ENCODE data around the gene ZDHHC3. TPM values are rescaled to one million over a fixed set of nuclear protein-coding genes. Genes with fewer than 3 reads are reported as not detected.

ZDHHC3 gene
- total RNA-seq, 4 donors from 2014 or later, result 98.4 to 139 (median 117) TPM

DNA sequence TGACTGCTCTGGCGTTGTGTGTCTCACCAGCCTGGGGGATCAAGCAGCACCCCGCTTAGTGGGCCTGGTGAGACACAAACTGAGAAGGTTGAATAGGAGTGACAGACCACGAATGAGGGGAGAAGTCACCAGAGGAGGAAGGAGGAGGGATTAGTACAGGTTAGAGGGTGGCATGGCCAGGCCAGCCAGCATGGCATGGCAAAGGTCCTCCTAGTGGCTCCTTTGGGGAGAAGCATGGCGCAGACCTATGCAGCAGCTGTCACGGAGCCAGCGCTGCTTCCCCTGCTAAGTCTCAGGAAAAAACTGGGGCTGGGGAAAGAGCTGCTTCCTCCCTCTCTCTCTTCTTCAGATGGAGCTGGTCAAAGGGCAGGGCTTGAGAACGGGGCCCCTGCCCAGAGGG is 48.6 kb downstream of the ZDHHC3 start:
- WGBS, 2 donors, result 88 to 92% methylated on average over 7 of the region's 7 CpGs

DNA sequence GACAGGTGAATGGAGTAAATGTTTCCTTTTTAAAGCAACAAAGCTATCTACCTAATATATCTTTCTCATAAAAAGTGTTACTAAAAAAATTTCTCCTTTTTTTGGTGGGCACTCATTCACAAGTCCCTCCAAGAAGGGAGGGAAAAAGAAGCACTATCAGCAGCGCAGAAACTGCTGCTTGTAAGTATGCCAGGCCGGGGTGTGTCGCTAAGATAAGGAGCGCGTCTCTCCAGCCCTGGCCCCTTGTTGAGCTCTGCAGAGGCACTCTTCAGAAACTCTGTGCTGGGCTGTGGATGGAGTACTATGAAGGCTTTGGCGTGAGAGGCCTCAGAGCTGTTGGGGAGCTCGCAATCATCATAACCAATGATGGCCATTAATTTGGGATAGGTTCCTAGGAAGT is 49.1 kb downstream of the ZDHHC3 start:
- H3K4me1 ChIP-seq, result peaks cover 0 to 6% (median 0%) of the 10 kb centered on the region in 4 donors
- 93 to 94% methylated on average over 7 of the region's 7 CpGs for WGBS, 2 donors
- TF ChIP-seq EP300 (IDR thresholded peaks at IDR 0.05) (no peak), POLR2A (IDR thresholded peaks at IDR 0.05) (no peak)
- TF ChIP-seq, protein P1, sequence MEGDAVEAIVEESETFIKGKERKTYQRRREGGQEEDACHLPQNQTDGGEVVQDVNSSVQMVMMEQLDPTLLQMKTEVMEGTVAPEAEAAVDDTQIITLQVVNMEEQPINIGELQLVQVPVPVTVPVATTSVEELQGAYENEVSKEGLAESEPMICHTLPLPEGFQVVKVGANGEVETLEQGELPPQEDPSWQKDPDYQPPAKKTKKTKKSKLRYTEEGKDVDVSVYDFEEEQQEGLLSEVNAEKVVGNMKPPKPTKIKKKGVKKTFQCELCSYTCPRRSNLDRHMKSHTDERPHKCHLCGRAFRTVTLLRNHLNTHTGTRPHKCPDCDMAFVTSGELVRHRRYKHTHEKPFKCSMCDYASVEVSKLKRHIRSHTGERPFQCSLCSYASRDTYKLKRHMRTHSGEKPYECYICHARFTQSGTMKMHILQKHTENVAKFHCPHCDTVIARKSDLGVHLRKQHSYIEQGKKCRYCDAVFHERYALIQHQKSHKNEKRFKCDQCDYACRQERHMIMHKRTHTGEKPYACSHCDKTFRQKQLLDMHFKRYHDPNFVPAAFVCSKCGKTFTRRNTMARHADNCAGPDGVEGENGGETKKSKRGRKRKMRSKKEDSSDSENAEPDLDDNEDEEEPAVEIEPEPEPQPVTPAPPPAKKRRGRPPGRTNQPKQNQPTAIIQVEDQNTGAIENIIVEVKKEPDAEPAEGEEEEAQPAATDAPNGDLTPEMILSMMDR (IDR thresholded peaks at IDR 0.05), result no peak
- no peaks in the 10 kb centered on the region for H3K27me3 ChIP-seq
- no peaks in the 10 kb centered on the region for H3K9me3 ChIP-seq
- H3K36me3 ChIP-seq, result peaks cover 0 to 87% (median 13%) of the 10 kb centered on the region in 3 donors
- H3K4me3 ChIP-seq, result no peak overlapping the region
- H3K27ac ChIP-seq, result no peak overlapping the region
- no peak for DNase-seq (ENCODE audit: low spot score in 2 of 2)

More for the DNA sequence above, 48.6 kb downstream of the ZDHHC3 start:
- no peak overlapping the region for H3K4me3 ChIP-seq
- no peak overlapping the region for H3K27ac ChIP-seq
- TF ChIP-seq POLR2A (IDR thresholded peaks at IDR 0.05) (no peak), EP300 (IDR thresholded peaks at IDR 0.05) (no peak)
- TF ChIP-seq, protein P1 (IDR thresholded peaks at IDR 0.05), result no peak
- H3K9me3 ChIP-seq, result no peaks in the 10 kb centered on the region
- peaks cover 0 to 6% (median 0%) of the 10 kb centered on the region in 4 donors for H3K4me1 ChIP-seq
- peaks cover 0 to 87% (median 9%) of the 10 kb centered on the region in 3 donors for H3K36me3 ChIP-seq
- H3K27me3 ChIP-seq, result no peaks in the 10 kb centered on the region
- no peak for DNase-seq (ENCODE audit: low spot score in 2 of 2)

DNA sequence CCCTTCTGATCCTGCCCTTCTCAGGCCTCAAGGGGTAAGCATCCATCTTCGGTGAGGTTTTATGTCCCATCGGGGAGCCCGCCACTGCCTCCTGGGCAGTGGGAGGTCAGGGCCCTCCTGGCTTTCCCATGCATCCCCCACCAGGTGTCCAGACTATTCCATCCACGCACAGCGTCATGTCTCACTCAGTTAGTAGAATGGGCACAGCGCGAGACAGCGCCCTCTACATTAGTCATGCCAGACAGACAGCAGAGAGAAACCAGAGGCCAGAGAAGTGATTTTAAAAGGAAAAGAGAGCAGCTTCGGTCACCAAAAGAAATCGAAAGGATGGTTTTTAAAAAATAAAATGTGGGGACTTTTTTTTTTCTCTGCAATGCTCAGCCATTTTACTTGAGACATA is 49.8 kb downstream of the ZDHHC3 start:
- DNase-seq (ENCODE audit: low spot score in 2 of 2), result no peak
- Histone ChIP-seq H3K36me3 (peaks cover 0 to 87% (median 16%) of the 10 kb centered on the region in 3 donors), H3K4me3 (no peak overlapping the region), H3K9me3 (no peaks in the 10 kb centered on the region), H3K4me1 (peaks cover 0 to 6% (median 0%) of the 10 kb centered on the region in 4 donors), H3K27me3 (no peaks in the 10 kb centered on the region), H3K27ac (no peak overlapping the region)
- WGBS, 2 donors, result 87 to 91% methylated on average over 10 of the region's 10 CpGs
- TF ChIP-seq, protein P1 (IDR thresholded peaks at IDR 0.05), result no peak
- no peak for TF ChIP-seq POLR2A (IDR thresholded peaks at IDR 0.05)
- no peak for TF ChIP-seq EP300 (IDR thresholded peaks at IDR 0.05)

DNA sequence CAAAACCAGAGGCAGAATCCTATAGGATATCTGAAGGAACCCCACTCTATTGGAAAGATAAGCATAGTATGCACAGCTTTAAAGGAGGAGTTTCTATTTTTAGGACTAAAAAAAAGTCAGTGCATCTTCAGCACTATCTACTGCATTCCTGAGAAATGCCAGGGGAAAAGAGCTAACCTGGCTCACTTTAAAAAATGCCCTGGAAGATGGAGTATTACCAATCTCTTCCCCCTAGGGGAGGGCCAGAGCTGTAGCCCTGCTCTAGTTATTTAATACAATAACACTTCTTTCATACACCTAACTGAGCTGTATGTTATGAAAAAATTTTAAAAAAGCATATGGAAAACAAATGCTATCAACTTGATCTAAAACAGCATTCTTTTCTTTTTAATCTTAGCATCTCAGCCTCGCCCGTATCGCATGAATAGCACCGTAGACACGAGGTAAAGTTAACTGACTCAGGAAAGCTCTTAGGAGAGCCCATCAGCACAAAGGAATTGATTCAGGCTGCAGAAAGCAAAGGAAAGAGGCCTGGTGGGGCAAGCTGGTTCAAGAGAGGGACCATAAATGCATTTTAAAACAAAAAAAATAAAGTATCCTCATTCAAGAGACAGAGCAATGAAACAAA is 51.4 kb downstream of the ZDHHC3 start:
- Histone ChIP-seq H3K9me3 (no peaks in the 10 kb centered on the region), H3K4me3 (no peak overlapping the region), H3K27me3 (no peaks in the 10 kb centered on the region), H3K36me3 (peaks cover 0 to 83% (median 16%) of the 10 kb centered on the region in 3 donors), H3K4me1 (peaks cover 0 to 6% (median 0%) of the 10 kb centered on the region in 4 donors), H3K27ac (no peak overlapping the region)
- DNase-seq (ENCODE audit: low spot score in 2 of 2), result no peak
- TF ChIP-seq, protein P1 (IDR thresholded peaks at IDR 0.05), result no peak
- no peak for TF ChIP-seq POLR2A (IDR thresholded peaks at IDR 0.05)
- TF ChIP-seq EP300 (IDR thresholded peaks at IDR 0.05), result no peak
- WGBS, 2 donors, result 63 to 74% methylated on average over 5 of the region's 5 CpGs

DNA sequence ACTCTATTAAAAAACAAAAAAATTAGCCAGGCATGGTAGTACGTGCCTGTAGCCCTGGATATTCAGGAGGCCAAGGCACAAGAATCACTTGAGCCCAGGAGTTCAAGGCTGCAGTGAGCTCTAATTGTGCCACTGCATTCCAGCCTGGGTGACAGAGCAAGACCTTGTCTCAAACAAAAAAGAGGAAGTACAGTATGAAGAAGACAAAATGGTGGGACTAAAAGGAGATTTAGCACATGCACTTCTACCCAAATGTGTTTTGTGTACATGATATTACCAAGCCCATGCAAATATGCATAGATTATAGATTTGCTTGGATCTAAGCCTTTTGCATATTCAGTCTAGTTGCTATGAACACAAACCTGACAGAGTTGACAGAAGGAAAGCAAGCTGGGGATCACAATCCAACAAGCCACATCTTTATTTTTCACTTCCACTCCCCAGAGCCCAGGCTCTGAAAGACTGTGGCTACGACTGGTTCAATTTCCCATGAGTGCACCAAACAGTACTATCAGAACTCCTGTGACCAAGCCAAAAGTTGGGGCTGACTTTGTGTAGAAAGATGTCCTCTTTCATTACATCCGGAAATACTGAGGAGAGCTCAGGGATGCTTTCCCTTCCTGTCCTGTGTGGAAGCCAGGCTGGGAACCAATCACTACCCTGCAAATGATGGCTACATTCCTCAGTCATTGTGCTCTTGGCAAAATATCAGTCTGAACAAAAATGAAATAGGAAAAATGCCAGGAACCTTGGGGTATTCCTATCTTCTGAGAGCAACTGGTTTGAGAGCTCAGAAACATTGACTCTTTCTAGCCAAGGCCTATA is 52.1 kb downstream of the ZDHHC3 start:
- 60 to 72% methylated on average over 3 of the region's 3 CpGs for WGBS, 2 donors
- H3K9me3 ChIP-seq, result no peaks in the 10 kb centered on the region
- TF ChIP-seq EP300 (IDR thresholded peaks at IDR 0.05) (no peak), POLR2A (IDR thresholded peaks at IDR 0.05) (no peak)
- TF ChIP-seq, protein P1 (IDR thresholded peaks at IDR 0.05), result no peak
- no peaks in the 10 kb centered on the region for H3K27me3 ChIP-seq
- no peak overlapping the region for H3K27ac ChIP-seq
- no peak overlapping the region for H3K4me3 ChIP-seq
- peaks cover 0 to 6% (median 0%) of the 10 kb centered on the region in 4 donors for H3K4me1 ChIP-seq
- H3K36me3 ChIP-seq, result peaks cover 0 to 75% (median 15%) of the 10 kb centered on the region in 3 donors
- DNase-seq (ENCODE audit: low spot score in 2 of 2), result no peak

Measured in tibial nerve (tissue), 4 donors.